BJ (cell line): ENCODE measurements around the gene TAS2R31. TPM values are rescaled to one million over a fixed set of nuclear protein-coding genes. Genes with fewer than 3 reads are reported as not detected.
"Not testable (repeated sequence)": the region's sequence is repeated elsewhere in the genome, so short reads cannot be mapped to it uniquely, and the experiment has no call there.

Experiments used
- CTCF ChIA-PET: fragments of 350-600 bp; formaldehyde crosslinking; extraction: SDS; loops from one replicate; lab custom pipeline; 2021; ENCODE audit warnings: antibody characterized with exemption, inconsistent platforms; lab: Yijun Ruan, JAX
- POLR2A ChIA-PET: fragments of 300-600 bp; sonication (Branson Sonifier 250); formaldehyde crosslinking; extraction: SDS; loops from one replicate; lab custom pipeline; 2021; ENCODE audit warnings: antibody characterized with exemption; lab: Charles Lee
- DNase-seq: peaks from one replicate; pipeline ENCODE4 v3.0.0-alpha.2; 2011; ENCODE audit warnings: low read depth
- H3K27me3 ChIP-seq: 2 replicates; pipeline ENCODE4 v1.6.0; 2011; ENCODE audit warnings: low read length; ENCODE audit not compliant: control insufficient read depth, insufficient read depth
- H3K36me3 ChIP-seq: 2 replicates; pipeline ENCODE4 v1.5.1; 2011; ENCODE audit warnings: low read length; ENCODE audit not compliant: control insufficient read depth, insufficient read depth
- H3K4me3 ChIP-seq: 2 replicates; pipeline ENCODE4 v1.5.1; 2011; ENCODE audit warnings: low read depth, mild to moderate bottlenecking, control low read depth, low read length
- polyA plus RNA-seq: library from polyadenylated mRNA; depleted of rRNA; stranded (reverse); fragments of >200 nt; gene quantifications from 2 replicates; pipeline ENCODE4 v1.2.3, GENCODE V29; 2011
- TF ChIP-seq, protein P1 (sequence below): IDR thresholded peaks from 2 replicates; pipeline ENCODE4 v1.5.1; 2011; ENCODE audit warnings: low read depth, mild to moderate bottlenecking, control low read depth, inconsistent platforms, low read length, moderate library complexity; ENCODE audit not compliant: insufficient read depth

TAS2R31 gene
- polyA plus RNA-seq, 1 experiment, result 0.29 TPM

DNA sequence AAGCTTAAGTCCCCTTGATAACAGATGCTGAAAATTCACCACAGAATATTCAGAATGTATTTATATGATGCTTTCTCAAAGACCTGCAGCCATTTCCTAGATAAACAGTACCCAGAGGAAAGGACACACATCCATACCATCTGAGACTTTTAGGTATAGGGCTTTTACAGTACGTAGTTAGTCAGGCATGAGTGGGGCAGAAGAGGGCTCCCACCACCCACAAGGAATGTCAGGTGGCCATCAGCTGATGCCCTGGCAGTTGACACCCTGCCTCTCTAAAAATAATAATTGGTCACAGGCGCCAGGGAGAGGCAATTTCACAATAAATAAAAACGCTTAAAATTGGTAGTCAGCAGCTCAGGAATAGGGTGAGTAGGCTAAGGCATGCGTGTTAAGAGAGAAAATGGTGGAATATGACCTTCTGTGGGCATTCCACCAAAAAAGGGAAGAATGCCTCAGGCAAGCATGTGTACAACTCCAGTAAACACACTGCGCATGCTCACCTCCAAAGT lies 38.7 kb upstream of the TAS2R31 start:
- TF ChIP-seq, protein P1, sequence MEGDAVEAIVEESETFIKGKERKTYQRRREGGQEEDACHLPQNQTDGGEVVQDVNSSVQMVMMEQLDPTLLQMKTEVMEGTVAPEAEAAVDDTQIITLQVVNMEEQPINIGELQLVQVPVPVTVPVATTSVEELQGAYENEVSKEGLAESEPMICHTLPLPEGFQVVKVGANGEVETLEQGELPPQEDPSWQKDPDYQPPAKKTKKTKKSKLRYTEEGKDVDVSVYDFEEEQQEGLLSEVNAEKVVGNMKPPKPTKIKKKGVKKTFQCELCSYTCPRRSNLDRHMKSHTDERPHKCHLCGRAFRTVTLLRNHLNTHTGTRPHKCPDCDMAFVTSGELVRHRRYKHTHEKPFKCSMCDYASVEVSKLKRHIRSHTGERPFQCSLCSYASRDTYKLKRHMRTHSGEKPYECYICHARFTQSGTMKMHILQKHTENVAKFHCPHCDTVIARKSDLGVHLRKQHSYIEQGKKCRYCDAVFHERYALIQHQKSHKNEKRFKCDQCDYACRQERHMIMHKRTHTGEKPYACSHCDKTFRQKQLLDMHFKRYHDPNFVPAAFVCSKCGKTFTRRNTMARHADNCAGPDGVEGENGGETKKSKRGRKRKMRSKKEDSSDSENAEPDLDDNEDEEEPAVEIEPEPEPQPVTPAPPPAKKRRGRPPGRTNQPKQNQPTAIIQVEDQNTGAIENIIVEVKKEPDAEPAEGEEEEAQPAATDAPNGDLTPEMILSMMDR, result no peak
- Histone ChIP-seq H3K27me3 (no peaks in the 10 kb centered on the region), H3K36me3 (no peaks in the 10 kb centered on the region), H3K4me3 (no peak overlapping the region)
- no peak for DNase-seq
- ChIA-PET CTCF (interaction anchor here (2.4 kb wide), 1 partner anchor 14 kb away, joined by 5 read pairs; no protein-coding TSS in a partner anchor), POLR2A (no interaction called here)

DNA sequence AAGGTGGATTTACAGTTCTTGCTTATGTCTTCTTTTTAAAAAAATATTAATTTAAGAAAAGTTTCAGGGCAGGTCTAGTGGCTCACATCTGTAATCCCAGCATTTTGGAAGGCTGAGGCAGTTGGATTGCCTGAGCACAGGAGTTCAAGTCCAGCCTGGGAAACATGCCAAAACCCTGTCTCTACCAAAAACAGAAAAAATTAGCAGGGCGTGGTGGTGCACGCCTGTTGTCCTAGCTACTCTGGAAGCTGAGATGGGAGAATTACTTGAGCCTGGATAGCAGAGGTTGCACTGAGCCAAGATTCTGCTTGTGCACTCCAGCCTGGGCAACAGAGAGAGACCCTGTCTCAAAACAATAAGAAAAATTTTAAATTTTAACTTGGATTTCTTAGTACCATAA lies 36.3 kb upstream of the TAS2R31 start:
- Histone ChIP-seq H3K4me3 (no peak overlapping the region), H3K36me3 (no peaks in the 10 kb centered on the region), H3K27me3 (no peaks in the 10 kb centered on the region)
- TF ChIP-seq, protein P1, result no peak
- no peak for DNase-seq
- ChIA-PET POLR2A (no interaction called here), CTCF (interaction anchor here (2.4 kb wide), 1 partner anchor 12 kb away, joined by 5 read pairs; no protein-coding TSS in a partner anchor)

DNA sequence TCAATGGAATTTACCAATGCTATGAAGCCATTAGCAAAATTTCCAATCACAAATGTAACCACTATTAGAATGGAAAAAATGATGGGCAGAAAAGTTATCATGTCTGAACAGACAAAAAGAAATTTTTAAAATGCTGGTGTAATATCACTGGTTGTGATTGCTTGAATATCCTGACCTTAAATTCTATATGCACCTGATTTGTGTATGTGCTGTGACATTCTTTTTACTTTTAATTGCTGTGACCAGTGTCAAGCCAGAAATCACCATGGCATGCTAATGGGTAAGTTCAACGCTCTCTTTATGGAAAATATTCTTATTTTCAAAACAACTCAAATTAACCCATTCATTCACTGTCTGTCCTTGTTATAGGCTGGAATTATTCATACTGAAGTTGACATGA lies 31.0 kb upstream of the TAS2R31 start, which contains the start of gene TAS2R46:
Gene TAS2R46 (minus strand): TSS at position 101 of the 400 bp plus-strand sequence. CDS start 0 bp downstream, at position 101.
- H3K36me3 ChIP-seq, POLR2A ChIA-PET, H3K27me3 ChIP-seq, DNase-seq, H3K4me3 ChIP-seq: not testable (repeated sequence)
- CTCF ChIA-PET, result interaction anchor here (1.1 kb wide), 1 partner anchor 42 kb away, joined by 3 read pairs; no protein-coding TSS in a partner anchor

DNA sequence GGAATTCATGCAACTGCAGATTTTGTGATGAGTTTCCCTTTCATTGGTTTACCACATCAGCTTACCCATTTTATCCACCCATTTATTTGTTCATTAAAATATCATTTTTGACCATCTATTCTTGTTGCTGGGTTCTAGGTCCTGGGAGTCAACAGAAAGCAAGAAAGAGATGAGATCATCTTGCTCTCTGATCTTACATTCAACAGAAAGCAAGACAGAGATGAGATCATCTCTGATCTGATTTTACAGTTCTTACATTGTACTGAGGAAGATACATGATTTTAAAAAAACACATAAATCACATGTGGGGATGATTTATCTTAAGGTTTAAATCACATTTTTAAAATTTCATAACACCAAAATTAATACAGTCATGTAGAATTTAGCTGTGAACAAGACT lies 28.6 kb upstream of the TAS2R31 start:
- ChIA-PET CTCF (interaction anchor here (1.1 kb wide), 1 partner anchor 13 kb away, joined by 3 read pairs; no protein-coding TSS in a partner anchor), POLR2A (no interaction called here)
- H3K4me3 ChIP-seq, result no peak overlapping the region
- TF ChIP-seq, protein P1, result no peak
- H3K36me3 ChIP-seq, result no peaks in the 10 kb centered on the region
- no peaks in the 10 kb centered on the region for H3K27me3 ChIP-seq
- no peak for DNase-seq

DNA sequence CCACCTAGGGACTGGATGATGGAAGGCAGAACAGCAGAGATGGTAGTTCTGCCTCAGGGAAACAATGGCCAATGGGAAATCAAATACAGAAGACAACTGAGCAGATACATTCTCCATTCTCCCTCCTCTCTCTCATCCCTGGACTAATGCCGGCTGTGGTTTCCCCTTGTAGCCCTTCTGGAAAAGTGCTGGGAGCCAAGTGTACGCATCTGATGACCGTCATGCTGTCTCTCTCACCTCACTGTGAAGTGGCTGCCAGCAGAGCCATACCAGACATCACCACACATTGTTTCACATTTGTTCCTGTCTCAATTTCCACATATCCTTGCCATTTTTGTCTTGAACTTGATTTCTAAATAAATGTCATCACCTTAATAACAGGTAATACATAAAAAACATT lies 27.8 kb upstream of the TAS2R31 start:
- CTCF ChIA-PET, result no interaction called here
- POLR2A ChIA-PET, result no interaction called here
- no peak for DNase-seq

More for the DNA sequence above, 27.8 kb upstream of the TAS2R31 start:
- no peak overlapping the region for H3K4me3 ChIP-seq
- H3K36me3 ChIP-seq, result no peaks in the 10 kb centered on the region
- no peaks in the 10 kb centered on the region for H3K27me3 ChIP-seq
- TF ChIP-seq, protein P1, result no peak
